HepG2 (cell line): Measurements from ENCODE around the gene ZNF117. TPM values are rescaled to one million over a fixed set of nuclear protein-coding genes. Genes with fewer than 3 reads are reported as not detected.

Experiments
- ATF1 ChIP-seq: IDR thresholded peaks from 2 replicates; pipeline ENCODE4 v1.6.1; 2016; ENCODE audit warnings: mild to moderate bottlenecking, control low read depth
- ATF3 ChIP-seq: sonication (generic); formaldehyde crosslinking; IDR thresholded peaks from 2 replicates; pipeline ENCODE4 v1.4.0; 2020; ENCODE audit warnings: missing genetic modification reagents
- BCL6 ChIP-seq: IDR thresholded peaks from 2 replicates; pipeline ENCODE4 v1.6.1; 2016; ENCODE audit warnings: missing genetic modification reagents, missing compliant biosample characterization
- CBX5 ChIP-seq: sonication (generic); formaldehyde crosslinking; IDR thresholded peaks from 2 replicates; pipeline ENCODE4 v1.4.0; 2020; ENCODE audit warnings: missing genetic modification reagents, borderline replicate concordance
- CCAR2 ChIP-seq: fragments of 200-400 bp; formaldehyde crosslinking; optimal IDR thresholded peaks from 2 replicates; pipeline ENCODE3; 2018; ENCODE audit warnings: low read depth, mild to moderate bottlenecking, low read length, moderate library complexity
- CHD2 ChIP-seq: IDR thresholded peaks from 2 replicates; pipeline ENCODE4 v1.6.1; 2011; ENCODE audit warnings: low read depth, low read length, improper control_type of control experiment
- DNMT1 ChIP-seq: sonication (generic); formaldehyde crosslinking; IDR thresholded peaks from 2 replicates; pipeline ENCODE4 v1.5.1; 2020; ENCODE audit warnings: mild to moderate bottlenecking, missing genetic modification reagents
- ELF1 ChIP-seq: sonication (generic); formaldehyde crosslinking; IDR thresholded peaks from 2 replicates; pipeline ENCODE4 v1.4.0; 2020; ENCODE audit warnings: missing genetic modification reagents
- HHEX ChIP-seq: IDR thresholded peaks from 2 replicates; pipeline ENCODE4 v1.6.1; 2016; ENCODE audit warnings: control low read depth
- HMG20A ChIP-seq: IDR thresholded peaks from 2 replicates; pipeline ENCODE4 v1.6.1; 2016; ENCODE audit warnings: borderline replicate concordance
- HNF4G ChIP-seq, 2 experiments: sonication (generic) in 1 of 2; formaldehyde crosslinking in 1 of 2; IDR thresholded peaks; 2 replicates each; pipeline versions ENCODE4 v1.4.0 to v1.6.1; 2011 to 2020; ENCODE audit warnings: borderline replicate concordance in 2 of 2, low read depth in 2 of 2, mild to moderate bottlenecking in 2 of 2, low read length in 1 of 2, missing genetic modification reagents in 1 of 2, moderate library complexity in 1 of 2
- MAF1 ChIP-seq: sonication (generic); formaldehyde crosslinking; IDR thresholded peaks from 2 replicates; pipeline ENCODE4 v1.5.0; 2020; ENCODE audit warnings: missing genetic modification reagents, borderline replicate concordance
- RCOR2 ChIP-seq: IDR thresholded peaks from 2 replicates; pipeline ENCODE4 v1.6.1; 2016; ENCODE audit warnings: missing biosample characterization, missing genetic modification reagents
- RNF2 ChIP-seq: fragments of 450-650 bp; conservative IDR thresholded peaks from 2 replicates; pipeline ENCODE4 v1.6.1; 2016; ENCODE audit warnings: low read depth
- TAF15 ChIP-seq: fragments of 200-400 bp; formaldehyde crosslinking; IDR thresholded peaks from one replicate; pipeline ENCODE4 v1.6.1; 2018; ENCODE audit warnings: mild to moderate bottlenecking, low read depth, low read length; ENCODE audit not compliant: poor library complexity, severe bottlenecking
- ZFP41 ChIP-seq: sonication (generic); formaldehyde crosslinking; IDR thresholded peaks from 2 replicates; pipeline ENCODE4 v1.4.0; 2020; ENCODE audit warnings: mild to moderate bottlenecking, missing genetic modification reagents, borderline replicate concordance
- ZMAT3 ChIP-seq: sonication (generic); formaldehyde crosslinking; conservative IDR thresholded peaks from 2 replicates; pipeline ENCODE4 v1.7.0; 2021; ENCODE audit warnings: missing genetic modification reagents
- ZNF383 ChIP-seq: sonication (generic); formaldehyde crosslinking; IDR thresholded peaks from 2 replicates; pipeline ENCODE4 v1.4.0; 2020; ENCODE audit warnings: missing genetic modification reagents, mild to moderate bottlenecking, borderline replicate concordance
- ZNF484 ChIP-seq: sonication (generic); formaldehyde crosslinking; IDR thresholded peaks from 2 replicates; pipeline ENCODE4 v1.5.1; 2020; ENCODE audit warnings: mild to moderate bottlenecking, low read depth, missing genetic modification reagents, borderline replicate concordance
- ZNF503 ChIP-seq: sonication (generic); formaldehyde crosslinking; IDR thresholded peaks from 2 replicates; pipeline ENCODE4 v1.4.0; 2020; ENCODE audit warnings: missing genetic modification reagents
- ZNF589 ChIP-seq: sonication (generic); formaldehyde crosslinking; conservative IDR thresholded peaks from 2 replicates; pipeline ENCODE4 v1.8.0; 2022; ENCODE audit warnings: mild to moderate bottlenecking, moderate library complexity, missing genetic modification reagents
- ZNF772 ChIP-seq: sonication (generic); formaldehyde crosslinking; IDR thresholded peaks from 2 replicates; pipeline ENCODE4 v1.5.0; 2020; ENCODE audit warnings: mild to moderate bottlenecking, missing genetic modification reagents
- ZNF883 ChIP-seq: sonication (generic); formaldehyde crosslinking; IDR thresholded peaks from 2 replicates; pipeline ENCODE4 v1.5.1; 2020; ENCODE audit warnings: mild to moderate bottlenecking, missing genetic modification reagents; ENCODE audit errors: not compliant biosample characterization
- polyA plus RNA-seq, 8 experiments: library from polyadenylated mRNA; depleted of rRNA in 3 of 8; stranded (reverse) in 7 of 8; unstranded in 1 of 8; fragments of >200 nt; fragmentation: Illumina TruSeq in 4 of 8; extraction: Trizol in 4 of 8; gene quantifications; 2 replicates each; pipeline versions ENCODE4 v1.2.1 to v1.2.3, GENCODE V29; 2011 to 2016; ENCODE audit warnings: low read depth in 4 of 8, missing spikeins in 1 of 8, mixed read lengths in 1 of 8; ENCODE audit not compliant: insufficient read depth in 1 of 8
- total RNA-seq, 5 experiments: library from RNA; depleted of rRNA; stranded (reverse); fragments of >200 nt; fragmentation: Illumina TruSeq; extraction: Trizol; gene quantifications; 2 replicates each; pipeline ENCODE4 v1.2.3, GENCODE V29; 2016; ENCODE audit warnings: low read depth in 1 of 5
- TF ChIP-seq, protein P1 (sequence below): sonication (generic); formaldehyde crosslinking; IDR thresholded peaks from 2 replicates; pipeline ENCODE4 v1.5.0; 2020; ENCODE audit warnings: missing genetic modification reagents, mild to moderate bottlenecking, borderline replicate concordance
- TF ChIP-seq, protein P2 (sequence below), 2 experiments: fragments of 450-650 bp in 1 of 2; sonication (generic) in 1 of 2; formaldehyde crosslinking; IDR thresholded peaks; 2 replicates each; pipeline versions ENCODE4 v1.5.0 to v1.8.0; 2020 to 2022; ENCODE audit warnings: mild to moderate bottlenecking in 1 of 2, missing genetic modification reagents in 1 of 2

The ZNF117 gene
- total and polyA plus RNA-seq, 2 of the 13 experiments (the other 11 are each of a cell fraction or from before 2014, with no cell fraction given) = 6.6 to 20.0 TPM

DNA sequence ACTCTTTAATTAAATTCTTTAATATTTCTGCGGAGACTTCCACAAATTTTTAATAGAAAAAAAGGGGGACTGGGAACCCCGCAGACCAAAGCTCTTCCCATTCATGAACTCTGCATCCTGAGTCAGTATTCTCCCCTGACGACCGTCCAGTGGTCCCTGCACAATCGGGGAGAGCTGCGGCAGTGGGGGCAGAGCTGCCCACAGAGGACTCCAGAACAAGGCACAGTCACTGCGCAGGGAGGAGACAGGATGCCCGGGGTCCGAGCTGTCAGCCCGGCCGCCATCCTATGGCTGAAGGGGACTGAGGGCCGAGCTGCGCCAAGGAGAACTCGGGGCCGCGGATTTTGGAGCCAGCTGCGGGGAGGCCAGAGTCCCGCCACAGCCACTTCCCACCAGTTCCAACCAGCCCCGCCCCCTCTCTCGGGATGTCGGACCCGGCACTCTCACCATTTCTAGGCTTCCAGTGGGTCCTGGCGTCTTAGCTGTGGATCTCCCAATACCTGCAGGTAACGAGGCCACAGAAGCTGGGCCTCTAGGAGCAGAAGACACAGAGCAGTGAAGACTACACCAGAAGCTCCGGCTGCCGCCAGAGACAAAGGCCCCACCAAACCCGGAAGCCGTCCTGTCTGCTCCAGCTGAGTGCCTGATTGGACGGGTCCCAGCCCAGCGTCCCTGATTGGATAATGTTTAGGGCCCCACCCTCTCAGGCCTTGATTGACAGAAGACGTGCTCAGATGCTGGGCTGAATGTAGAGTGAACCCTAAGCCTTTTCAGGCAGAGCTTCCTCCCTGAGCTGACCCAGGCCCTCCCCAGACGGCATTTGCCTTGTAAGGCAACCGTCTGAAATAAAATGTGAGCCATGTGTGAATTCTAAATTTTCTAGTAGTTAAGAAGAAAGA is 15.5 kb upstream of the ZNF117 start, which contains the start of gene ERV3-1 (continued):
- TF ChIP-seq ATF3 (CRISPR knock-in tag) (no peak), ELF1 (CRISPR knock-in tag) (peak; percentile 98), HMG20A (no peak; the same call in 1 of the 2 replicates), ZFP41 (CRISPR knock-in tag) (0 out of 2 replicates have a peak, but pooled peaks have one; percentile 64), BCL6 (no peak; the same call in 1 of the 2 replicates), ZNF883 (CRISPR knock-in tag) (peak; percentile 78), ZMAT3 (CRISPR knock-in tag) (peak; percentile 69; the same call in 1 of the 2 replicates), DNMT1 (CRISPR knock-in tag) (no peak), ZNF503 (CRISPR knock-in tag) (0 out of 2 replicates have a peak, but pooled peaks have one; percentile 14), CHD2 (no peak), ATF1 (peak; percentile 45; the same call in 1 of the 2 replicates), CBX5 (CRISPR knock-in tag) (no peak), MAF1 (CRISPR knock-in tag) (no peak; the same call in 1 of the 2 replicates), ZNF589 (CRISPR knock-in tag) (no peak), ZNF383 (CRISPR knock-in tag) (no peak), CCAR2 (no peak), RCOR2 (no peak), TAF15 (no peak), HNF4G (IDR thresholded peaks at IDR 0.05; ENCODE audit: borderline replicate concordance, low read depth, low read length) (no peak), HNF4G (CRISPR knock-in tag; IDR thresholded peaks at IDR 0.05; ENCODE audit: borderline replicate concordance, low read depth) (no peak), RNF2 (no peak), ZNF484 (no peak), HHEX (no peak), ZNF772 (peak; percentile 89)
- TF ChIP-seq, protein P1, sequence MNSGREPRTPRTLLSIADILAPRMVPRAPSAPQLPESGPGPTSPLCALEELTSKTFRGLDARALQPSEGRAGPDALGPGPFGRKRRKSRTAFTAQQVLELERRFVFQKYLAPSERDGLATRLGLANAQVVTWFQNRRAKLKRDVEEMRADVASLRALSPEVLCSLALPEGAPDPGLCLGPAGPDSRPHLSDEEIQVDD (CRISPR knock-in tag) = no peak
- TF ChIP-seq, protein P2, sequence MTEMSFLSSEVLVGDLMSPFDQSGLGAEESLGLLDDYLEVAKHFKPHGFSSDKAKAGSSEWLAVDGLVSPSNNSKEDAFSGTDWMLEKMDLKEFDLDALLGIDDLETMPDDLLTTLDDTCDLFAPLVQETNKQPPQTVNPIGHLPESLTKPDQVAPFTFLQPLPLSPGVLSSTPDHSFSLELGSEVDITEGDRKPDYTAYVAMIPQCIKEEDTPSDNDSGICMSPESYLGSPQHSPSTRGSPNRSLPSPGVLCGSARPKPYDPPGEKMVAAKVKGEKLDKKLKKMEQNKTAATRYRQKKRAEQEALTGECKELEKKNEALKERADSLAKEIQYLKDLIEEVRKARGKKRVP (CRISPR knock-in tag; IDR thresholded peaks at IDR 0.05) = no peak
